OCI-M1 (cell line): Measurements from ENCODE around the gene CHAC1.
A peak's percentile ranks its signal among the peaks of the same experiment; 100 is the strongest.

Source experiments
- DNase-seq: peaks from one replicate; lab custom pipeline; 2025; lab: John Stamatoyannopoulos, UW

CHAC1 gene

DNA sequence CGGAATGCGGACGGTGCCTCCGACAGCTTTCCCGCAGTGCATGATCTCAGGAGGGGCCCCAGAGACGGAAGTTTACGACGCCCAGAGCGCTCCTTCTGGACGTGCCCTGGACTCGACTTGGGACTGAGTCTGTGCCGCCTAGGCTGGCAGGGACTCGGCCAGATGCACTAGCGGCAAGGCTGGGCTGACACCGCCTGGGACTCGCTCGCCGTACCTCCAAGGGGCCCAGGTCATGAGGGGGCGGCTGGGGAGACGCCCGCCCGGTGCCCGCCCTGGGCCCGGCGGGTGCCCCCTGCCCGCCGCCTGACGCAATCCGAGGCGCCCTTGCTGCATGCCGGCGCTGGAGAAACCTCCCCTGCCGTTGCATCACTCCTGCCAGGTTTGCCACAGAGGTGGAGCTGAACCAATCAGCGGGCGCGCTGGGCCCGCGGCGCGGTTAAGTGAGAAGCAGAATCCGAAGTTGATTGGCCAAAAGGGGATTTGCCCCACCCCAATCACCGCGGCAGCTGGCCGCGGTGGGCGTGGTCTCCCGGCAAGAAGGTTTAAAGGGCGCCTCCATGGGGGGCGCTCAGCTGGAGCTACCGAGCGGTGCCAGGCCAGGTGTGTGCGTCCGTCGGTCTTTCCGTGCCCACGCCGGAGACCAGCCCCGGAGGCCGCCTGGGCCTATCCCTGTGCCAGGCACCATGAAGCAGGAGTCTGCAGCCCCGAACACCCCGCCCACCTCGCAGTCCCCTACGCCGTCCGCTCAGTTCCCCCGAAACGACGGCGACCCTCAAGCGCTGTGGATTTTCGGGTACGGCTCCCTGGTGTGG is at the start of gene CHAC1:
Gene CHAC1 (plus strand): TSS at position 571 of the 812 bp plus-strand sequence. CDS start 113 bp downstream, at position 684.
- DNase-seq = peak; percentile 98

DNA sequence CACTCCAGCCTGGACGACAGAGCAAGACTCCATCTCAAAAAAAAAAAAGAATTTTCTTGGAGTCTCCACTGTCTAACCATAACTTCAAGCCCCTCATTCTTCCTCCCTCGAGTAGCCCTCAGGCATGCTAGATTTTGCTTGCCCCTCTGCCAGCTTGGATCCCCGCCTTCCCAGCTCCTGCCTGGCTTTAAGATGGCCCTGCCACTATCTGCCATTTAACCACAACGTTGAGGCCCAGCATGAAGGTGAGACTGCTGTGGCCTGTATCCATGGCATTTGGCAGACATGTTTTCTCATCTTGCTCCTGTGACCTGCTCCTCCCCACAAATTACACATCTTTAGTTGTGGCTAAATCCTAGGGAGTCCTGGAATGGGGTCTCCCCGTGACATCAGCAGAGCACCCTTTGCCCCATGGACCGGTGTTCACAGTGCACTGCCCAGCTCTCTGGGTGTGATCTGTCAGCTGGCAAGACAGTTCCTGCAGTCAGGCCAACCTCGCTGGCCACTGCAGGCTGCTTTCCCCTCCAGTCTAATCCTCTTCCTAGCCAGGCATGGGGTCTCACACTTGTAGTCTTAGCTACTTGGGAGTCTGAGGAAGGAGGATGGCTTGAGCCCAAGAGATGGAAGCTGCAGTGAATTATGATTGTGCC is 48.6 kb upstream of the CHAC1 start:
- DNase-seq = no peak

GRCh38 chr15:40906091-40906990 is 46.9 kb upstream of the CHAC1 start:
- peak; percentile 89 for DNase-seq

GRCh38 chr15:40906991-40907802 is 46.1 kb upstream of the CHAC1 start:
- no peak for DNase-seq

DNA sequence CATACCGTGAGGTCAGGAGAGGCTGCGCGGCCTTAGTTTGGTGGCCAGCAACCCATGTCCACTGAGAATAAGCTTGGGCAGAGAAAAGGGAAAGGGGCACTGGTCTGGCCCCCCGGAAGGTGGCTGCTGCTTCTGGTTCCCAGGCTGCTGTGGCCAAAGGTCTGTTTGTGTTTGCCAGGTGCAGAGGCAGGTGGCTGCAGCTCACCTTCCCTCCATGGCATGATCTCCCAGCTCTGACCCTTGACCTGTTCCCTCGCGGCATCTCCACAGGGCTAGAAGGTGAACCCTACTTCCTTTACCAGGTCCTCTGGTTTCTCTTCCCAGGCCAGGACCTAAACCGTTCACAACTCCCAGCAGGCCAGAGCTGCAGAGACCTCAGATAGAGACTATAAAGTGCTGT is 45.2 kb upstream of the CHAC1 start:
- no peak for DNase-seq

- no peak for DNase-seq
Observed at GRCh38 chr15:40909662-40910630, 43.3 kb upstream of the CHAC1 start.

DNA sequence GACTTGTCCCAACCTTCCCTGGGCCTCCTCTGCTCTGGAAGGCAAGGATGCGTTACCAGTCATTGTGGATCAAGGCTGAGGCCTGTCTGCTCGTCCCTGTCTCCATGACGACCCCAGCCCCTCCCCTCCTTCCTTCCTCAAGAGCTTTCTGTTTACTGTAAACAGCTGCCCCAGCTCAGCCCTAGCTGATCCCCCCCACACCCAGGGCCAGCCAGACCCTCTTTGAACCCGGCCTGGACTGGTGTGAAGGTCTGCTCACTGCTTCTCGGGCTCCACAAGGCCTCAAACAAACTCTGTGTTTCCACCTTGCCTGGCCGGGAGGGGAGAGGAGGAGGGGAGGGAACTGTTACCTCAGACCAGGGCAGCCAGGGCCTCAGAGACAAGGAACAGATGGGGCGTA is 42.1 kb upstream of the CHAC1 start:
- no peak for DNase-seq

- no peak for DNase-seq
Observed at GRCh38 chr15:40911693-40912092, 41.6 kb upstream of the CHAC1 start.

DNA sequence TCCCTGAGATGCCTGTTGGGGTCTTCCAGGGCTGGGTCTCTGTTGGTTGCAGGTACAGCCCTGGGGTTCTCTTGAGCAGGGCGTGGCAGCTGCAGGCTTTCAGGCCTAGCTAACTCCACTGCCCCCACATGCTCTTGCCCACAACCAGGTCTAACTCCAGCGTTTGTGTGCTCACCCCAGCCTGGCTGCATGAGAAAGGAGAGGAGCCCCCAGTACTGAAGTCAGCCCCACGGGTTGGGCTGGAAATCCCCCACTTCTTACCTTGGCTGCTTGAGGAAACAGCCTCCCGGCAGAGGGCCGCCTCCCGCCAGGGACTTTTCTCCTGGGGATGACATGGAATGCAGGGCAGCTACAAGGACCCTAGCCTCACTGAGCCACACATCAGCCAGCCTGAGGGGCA is 40.8 kb upstream of the CHAC1 start:
- DNase-seq = no peak

DNA sequence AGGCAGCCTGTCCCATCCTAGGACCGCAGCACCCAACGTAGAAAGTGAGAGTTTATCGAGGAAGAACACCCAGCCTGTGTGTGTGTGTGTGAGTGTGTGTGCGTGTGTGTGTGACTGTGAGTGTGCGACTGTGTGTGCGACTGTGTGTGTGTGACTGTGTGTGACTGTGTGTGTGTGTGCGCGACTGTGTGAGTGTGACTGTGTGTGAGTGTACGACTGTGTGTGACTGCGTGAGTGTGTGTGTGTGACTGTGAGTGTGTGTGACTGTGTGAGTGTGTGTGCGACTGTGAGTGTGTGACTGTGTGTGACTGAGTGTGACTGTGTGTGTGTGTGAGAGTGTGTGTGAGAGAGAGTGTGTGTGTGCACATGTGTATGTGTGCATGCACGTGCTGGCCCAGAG is 39.3 kb upstream of the CHAC1 start:
- no peak for DNase-seq

GRCh38 chr15:40914486-40914885 is 38.8 kb upstream of the CHAC1 start:
- peak; percentile 52 for DNase-seq

- DNase-seq = no peak
Observed at GRCh38 chr15:40915116-40915661, 38.1 kb upstream of the CHAC1 start.

DNA sequence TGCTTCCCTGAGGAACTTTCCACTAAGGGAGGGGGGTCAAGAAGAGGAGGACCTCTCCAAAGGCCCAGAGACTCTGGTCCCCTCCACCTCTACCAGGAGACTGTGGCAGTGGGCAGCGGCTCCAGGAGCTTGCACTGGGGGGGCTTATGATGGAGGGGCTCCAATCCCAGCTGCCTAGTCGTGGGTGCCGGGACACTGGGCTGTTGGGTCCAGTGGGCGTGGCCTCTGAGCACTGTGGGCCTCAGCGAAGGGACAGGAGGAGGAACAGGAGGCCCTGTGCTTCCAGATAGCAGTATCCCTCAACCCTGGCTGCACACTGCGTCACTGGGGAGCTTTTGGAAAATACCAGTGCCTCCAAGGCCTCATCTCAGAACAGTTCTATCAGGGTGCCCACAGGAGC is 37.6 kb upstream of the CHAC1 start:
- DNase-seq = no peak

- DNase-seq = no peak
Observed at GRCh38 chr15:40917585-40917984, 35.7 kb upstream of the CHAC1 start.

GRCh38 chr15:40918146-40918798 is 35.0 kb upstream of the CHAC1 start:
- DNase-seq = no peak

- no peak for DNase-seq
Observed at GRCh38 chr15:40918799-40919392, 34.4 kb upstream of the CHAC1 start.

- DNase-seq = no peak
Observed at GRCh38 chr15:40921949-40922607, 31.2 kb upstream of the CHAC1 start.

GRCh38 chr15:40922608-40923005 is 30.7 kb upstream of the CHAC1 start:
- no peak for DNase-seq

- no peak for DNase-seq
Observed at GRCh38 chr15:40923551-40923950, 29.7 kb upstream of the CHAC1 start.
